ENCODE measurements around the gene COBL.

COBL gene

GRCh38 chr7:51060536-51060935 is 256.1 kb downstream of the COBL start:
- H3K9me3 Mint-ChIP-seq = no peaks in the 10 kb centered on the region
- H3K27ac Mint-ChIP-seq = no peak overlapping the region
- no peaks in the 10 kb centered on the region for H3K36me3 Mint-ChIP-seq (ENCODE audit: low read depth)
- H3K27me3 Mint-ChIP-seq (ENCODE audit: low read depth) = no peaks in the 10 kb centered on the region
- H3K4me1 Mint-ChIP-seq (ENCODE audit: low read depth) = no peaks in the 10 kb centered on the region
- H3K4me3 Mint-ChIP-seq = no peak overlapping the region

- Mint-ChIP-seq H3K27ac (no peak overlapping the region), H3K36me3 (ENCODE audit: low read depth) (no peaks in the 10 kb centered on the region), H3K27me3 (ENCODE audit: low read depth) (no peaks in the 10 kb centered on the region), H3K4me1 (ENCODE audit: low read depth) (no peaks in the 10 kb centered on the region), H3K4me3 (no peak overlapping the region), H3K9me3 (no peaks in the 10 kb centered on the region)
Observed at GRCh38 chr7:51059504-51060142, 257.0 kb downstream of the COBL start.

- no peaks in the 10 kb centered on the region for H3K27me3 Mint-ChIP-seq (ENCODE audit: low read depth)
- H3K4me1 Mint-ChIP-seq (ENCODE audit: low read depth) = no peaks in the 10 kb centered on the region
- no peaks in the 10 kb centered on the region for H3K9me3 Mint-ChIP-seq
- no peaks in the 10 kb centered on the region for H3K36me3 Mint-ChIP-seq (ENCODE audit: low read depth)
- no peak overlapping the region for H3K4me3 Mint-ChIP-seq
- no peak overlapping the region for H3K27ac Mint-ChIP-seq
Observed at GRCh38 chr7:51058764-51059163, 257.8 kb downstream of the COBL start.

GRCh38 chr7:51055039-51055840 is 261.4 kb downstream of the COBL start:
- Mint-ChIP-seq H3K9me3 (no peaks in the 10 kb centered on the region), H3K27me3 (ENCODE audit: low read depth) (no peaks in the 10 kb centered on the region), H3K4me3 (no peak overlapping the region), H3K4me1 (ENCODE audit: low read depth) (no peaks in the 10 kb centered on the region), H3K27ac (no peak overlapping the region), H3K36me3 (ENCODE audit: low read depth) (no peaks in the 10 kb centered on the region)

- Mint-ChIP-seq H3K36me3 (ENCODE audit: low read depth) (no peaks in the 10 kb centered on the region), H3K27ac (no peak overlapping the region), H3K4me1 (ENCODE audit: low read depth) (no peaks in the 10 kb centered on the region), H3K4me3 (no peak overlapping the region), H3K27me3 (ENCODE audit: low read depth) (peaks cover 4% of the 10 kb centered on the region), H3K9me3 (no peaks in the 10 kb centered on the region)
Observed at GRCh38 chr7:51054231-51054630, 262.4 kb downstream of the COBL start.

GRCh38 chr7:51053160-51053925 is 263.3 kb downstream of the COBL start:
- no peak overlapping the region for H3K4me3 Mint-ChIP-seq
- H3K27me3 Mint-ChIP-seq (ENCODE audit: low read depth) = peaks cover 4% of the 10 kb centered on the region
- no peaks in the 10 kb centered on the region for H3K4me1 Mint-ChIP-seq (ENCODE audit: low read depth)
- H3K27ac Mint-ChIP-seq = no peak overlapping the region
- no peaks in the 10 kb centered on the region for H3K9me3 Mint-ChIP-seq
- H3K36me3 Mint-ChIP-seq (ENCODE audit: low read depth) = no peaks in the 10 kb centered on the region

- H3K9me3 Mint-ChIP-seq = no peaks in the 10 kb centered on the region
- H3K4me3 Mint-ChIP-seq = no peak overlapping the region
- H3K27me3 Mint-ChIP-seq (ENCODE audit: low read depth) = peaks cover 7% of the 10 kb centered on the region
- H3K36me3 Mint-ChIP-seq (ENCODE audit: low read depth) = no peaks in the 10 kb centered on the region
- no peak overlapping the region for H3K27ac Mint-ChIP-seq
- H3K4me1 Mint-ChIP-seq (ENCODE audit: low read depth) = no peaks in the 10 kb centered on the region
Observed at GRCh38 chr7:51046482-51046881, 270.1 kb downstream of the COBL start.

- peaks cover 7% of the 10 kb centered on the region for H3K27me3 Mint-ChIP-seq (ENCODE audit: low read depth)
- no peaks in the 10 kb centered on the region for H3K4me1 Mint-ChIP-seq (ENCODE audit: low read depth)
- no peaks in the 10 kb centered on the region for H3K9me3 Mint-ChIP-seq
- no peaks in the 10 kb centered on the region for H3K36me3 Mint-ChIP-seq (ENCODE audit: low read depth)
- H3K4me3 Mint-ChIP-seq = no peak overlapping the region
- no peak overlapping the region for H3K27ac Mint-ChIP-seq
Observed at GRCh38 chr7:51046103-51046466, 270.5 kb downstream of the COBL start.

GRCh38 chr7:51045319-51046102 is 271.1 kb downstream of the COBL start:
- Mint-ChIP-seq H3K4me1 (ENCODE audit: low read depth) (no peaks in the 10 kb centered on the region), H3K27ac (no peak overlapping the region), H3K27me3 (ENCODE audit: low read depth) (peaks cover 7% of the 10 kb centered on the region), H3K9me3 (no peaks in the 10 kb centered on the region), H3K36me3 (ENCODE audit: low read depth) (no peaks in the 10 kb centered on the region), H3K4me3 (no peak overlapping the region)

- Mint-ChIP-seq H3K36me3 (ENCODE audit: low read depth) (no peaks in the 10 kb centered on the region), H3K9me3 (no peaks in the 10 kb centered on the region), H3K27ac (no peak overlapping the region), H3K4me1 (ENCODE audit: low read depth) (no peaks in the 10 kb centered on the region), H3K27me3 (ENCODE audit: low read depth) (peaks cover 4% of the 10 kb centered on the region), H3K4me3 (no peak overlapping the region)
Observed at GRCh38 chr7:51043461-51043860, 273.1 kb downstream of the COBL start.

- no peaks in the 10 kb centered on the region for H3K9me3 Mint-ChIP-seq
- H3K27ac Mint-ChIP-seq = no peak overlapping the region
- H3K27me3 Mint-ChIP-seq (ENCODE audit: low read depth) = peaks cover 5% of the 10 kb centered on the region
- H3K36me3 Mint-ChIP-seq (ENCODE audit: low read depth) = no peaks in the 10 kb centered on the region
- no peak overlapping the region for H3K4me3 Mint-ChIP-seq
- no peaks in the 10 kb centered on the region for H3K4me1 Mint-ChIP-seq (ENCODE audit: low read depth)
Observed at GRCh38 chr7:51040787-51041186, 275.8 kb downstream of the COBL start.

GRCh38 chr7:51038573-51038972 is 278.0 kb downstream of the COBL start:
- Mint-ChIP-seq H3K27ac (no peak overlapping the region), H3K9me3 (no peaks in the 10 kb centered on the region), H3K4me3 (no peak overlapping the region), H3K4me1 (ENCODE audit: low read depth) (no peaks in the 10 kb centered on the region), H3K36me3 (ENCODE audit: low read depth) (no peaks in the 10 kb centered on the region), H3K27me3 (ENCODE audit: low read depth) (peaks cover 5% of the 10 kb centered on the region)

- Mint-ChIP-seq H3K27ac (no peak overlapping the region), H3K4me3 (no peak overlapping the region), H3K4me1 (ENCODE audit: low read depth) (no peaks in the 10 kb centered on the region), H3K27me3 (ENCODE audit: low read depth) (peaks cover 5% of the 10 kb centered on the region), H3K9me3 (no peaks in the 10 kb centered on the region), H3K36me3 (ENCODE audit: low read depth) (no peaks in the 10 kb centered on the region)
Observed at GRCh38 chr7:51035716-51036115, 280.9 kb downstream of the COBL start.

- peaks cover 5% of the 10 kb centered on the region for H3K27me3 Mint-ChIP-seq (ENCODE audit: low read depth)
- no peak overlapping the region for H3K27ac Mint-ChIP-seq
- H3K4me1 Mint-ChIP-seq (ENCODE audit: low read depth) = no peaks in the 10 kb centered on the region
- no peaks in the 10 kb centered on the region for H3K9me3 Mint-ChIP-seq
- H3K4me3 Mint-ChIP-seq = no peak overlapping the region
- H3K36me3 Mint-ChIP-seq (ENCODE audit: low read depth) = no peaks in the 10 kb centered on the region
Observed at GRCh38 chr7:51034521-51035264, 281.9 kb downstream of the COBL start.
